Activated T-cell treated with anti-CD3 and anti-CD28 coated beads for 1 hour (primary cell): ENCODE measurements around the gene FTCD.
"Not testable (repeated sequence)": the region's sequence is repeated elsewhere in the genome, so short reads cannot be mapped to it uniquely, and the experiment has no call there.

Experiments used
- DNase-seq: peaks from one replicate; pipeline ENCODE4 v3.0.0-alpha.2; 2020; ENCODE audit warnings: low read depth

FTCD gene

DNA sequence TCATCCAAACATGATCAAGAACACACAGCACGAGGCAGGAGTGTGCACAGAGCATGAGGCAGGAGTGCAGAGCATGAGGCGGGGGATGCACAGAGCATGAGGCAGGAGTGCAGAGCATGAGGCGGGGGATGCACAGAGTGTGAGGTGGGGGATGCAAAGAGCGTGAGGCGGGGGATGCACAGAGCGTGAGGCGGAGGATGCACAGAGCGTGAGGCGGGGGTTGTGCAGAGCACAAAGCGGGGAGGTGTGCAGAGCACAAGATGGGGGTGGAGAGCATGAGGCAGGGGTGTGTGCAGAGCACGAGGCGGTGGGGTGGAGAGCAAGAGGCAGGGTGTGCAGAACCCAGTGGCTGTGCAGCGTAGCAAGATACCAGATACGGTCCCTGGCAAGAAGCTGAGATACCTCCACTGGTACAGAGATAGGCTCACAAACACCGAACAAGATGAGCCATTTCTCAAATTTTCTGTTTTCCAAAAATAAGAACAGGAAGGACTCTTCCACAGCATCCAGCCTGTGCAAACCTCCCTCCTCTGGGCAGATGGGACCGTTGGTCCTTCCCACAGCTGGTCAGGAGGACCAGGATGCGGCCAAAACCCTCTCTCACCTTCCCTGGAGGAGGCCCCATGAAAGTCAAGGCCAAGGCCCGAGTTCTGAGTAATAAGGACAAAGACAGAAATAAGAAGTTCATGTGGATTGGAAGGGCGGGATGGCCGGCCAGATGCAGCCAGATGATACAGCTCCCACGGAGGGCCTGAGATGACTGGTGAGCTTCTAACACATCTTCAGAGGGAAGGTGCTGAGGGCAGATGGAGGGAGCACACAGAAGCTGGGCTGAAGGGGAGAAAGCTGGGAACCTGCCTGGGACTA is 16.9 kb upstream of the FTCD start:
- no peak for DNase-seq

DNA sequence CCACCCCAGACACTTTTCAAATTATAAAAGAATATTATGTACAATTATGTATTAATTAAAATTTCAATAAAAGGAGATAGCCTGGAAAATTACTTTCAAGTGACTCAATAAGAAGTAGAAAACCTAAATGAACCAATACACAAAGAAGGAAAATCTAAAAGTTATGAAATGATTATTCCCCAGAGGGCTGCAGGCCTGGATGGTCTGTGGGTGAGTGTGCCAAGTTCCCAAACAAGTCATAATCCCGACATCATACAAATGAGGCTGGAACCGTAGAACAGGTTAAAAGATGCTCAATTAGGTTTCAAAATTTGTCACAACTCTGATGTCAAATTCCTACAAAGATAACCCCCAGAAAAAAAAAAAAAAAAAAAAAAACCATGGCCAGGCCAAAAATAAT is 16.2 kb upstream of the FTCD start:
- no peak for DNase-seq

DNA sequence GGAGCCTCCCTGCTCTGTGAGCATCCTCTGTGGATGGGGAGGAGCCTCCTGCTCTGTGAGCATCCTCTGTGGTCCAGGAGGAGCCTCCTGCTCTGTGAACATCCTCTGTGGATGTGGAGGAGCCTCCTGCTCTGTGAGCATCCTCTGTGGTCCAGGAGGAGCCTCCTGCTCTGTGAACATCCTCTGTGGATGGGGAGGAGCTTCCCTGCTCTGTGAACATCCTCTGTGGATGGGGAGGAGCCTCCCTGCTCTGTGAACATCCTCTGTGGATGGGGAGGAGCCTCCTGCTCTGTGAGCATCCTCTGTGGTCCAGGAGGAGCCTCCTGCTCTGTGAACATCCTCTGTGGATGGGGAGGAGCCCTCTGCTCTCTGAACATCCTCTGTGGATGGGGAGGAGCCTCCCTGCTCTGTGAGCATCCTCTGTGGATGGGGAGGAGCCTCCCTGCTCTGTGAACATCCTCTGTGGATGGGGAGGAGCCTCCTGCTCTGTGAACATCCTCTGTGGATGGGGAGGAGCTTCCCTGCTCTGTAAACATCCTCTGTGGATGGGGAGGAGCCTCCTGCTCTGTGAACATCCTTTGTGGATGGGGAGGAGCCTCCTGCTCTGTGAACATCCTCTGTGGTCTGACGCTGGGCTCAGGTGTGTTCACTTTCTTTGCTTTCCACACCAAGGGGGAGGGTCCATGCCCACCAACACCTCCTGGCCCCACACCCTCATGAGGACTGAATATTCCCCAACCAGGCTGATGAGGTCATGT is 15.2 kb upstream of the FTCD start:
- DNase-seq: not testable (repeated sequence)

DNA sequence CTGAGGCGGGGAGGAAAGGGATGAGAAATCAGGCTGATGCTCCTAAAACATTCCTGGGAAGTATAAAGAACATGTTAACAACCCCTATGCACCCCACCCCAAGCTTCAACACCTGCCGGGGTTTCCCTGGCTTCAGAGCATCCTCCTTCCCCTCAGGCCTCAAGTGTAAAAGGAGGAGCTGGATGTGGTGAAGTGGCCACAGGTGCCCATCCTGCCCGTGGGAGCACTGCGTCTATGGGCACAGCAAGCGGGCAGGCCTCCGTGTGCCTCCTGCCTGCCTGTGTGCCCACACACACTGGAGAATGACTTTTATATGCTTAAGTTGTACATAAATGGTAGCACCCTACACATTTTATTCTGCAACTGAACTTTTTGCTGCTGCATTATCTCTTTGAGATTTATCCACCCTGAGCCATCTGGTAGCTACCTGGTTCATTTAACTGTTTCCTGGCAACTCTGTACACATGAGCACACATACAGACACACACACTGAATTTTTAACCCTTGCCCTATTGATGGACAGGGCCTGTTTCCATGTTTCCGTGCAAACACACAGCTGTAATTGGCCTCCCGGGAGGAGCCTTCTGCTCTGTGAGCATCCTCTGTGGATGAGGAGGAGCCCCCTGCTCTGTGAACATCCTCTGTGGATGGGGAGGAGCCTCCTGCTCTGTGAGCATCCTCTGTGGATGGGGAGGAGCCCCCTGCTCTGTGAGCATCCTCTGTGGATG is 13.4 kb upstream of the FTCD start:
- no peak for DNase-seq

DNA sequence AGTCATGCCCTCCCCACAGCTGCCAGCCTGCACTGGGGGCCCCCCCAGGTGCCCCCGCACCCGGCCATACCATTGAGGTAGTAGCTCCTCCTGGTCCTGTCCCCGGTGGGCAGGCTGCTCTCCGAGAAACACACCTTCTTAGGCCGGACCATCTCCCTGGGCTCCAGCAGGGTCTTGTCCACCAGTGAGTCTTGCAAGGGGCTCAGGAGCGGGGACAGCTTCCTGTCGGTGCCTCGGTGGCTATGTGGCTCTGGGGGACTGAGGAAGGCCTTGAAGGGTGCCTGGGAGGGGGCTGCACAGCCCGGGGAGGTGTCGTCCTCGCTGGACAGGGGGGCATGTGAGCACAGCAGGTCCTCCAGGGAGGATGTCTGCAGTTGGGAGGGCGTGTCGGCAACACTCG is 12.9 kb upstream of the FTCD start:
- DNase-seq: no peak

DNA sequence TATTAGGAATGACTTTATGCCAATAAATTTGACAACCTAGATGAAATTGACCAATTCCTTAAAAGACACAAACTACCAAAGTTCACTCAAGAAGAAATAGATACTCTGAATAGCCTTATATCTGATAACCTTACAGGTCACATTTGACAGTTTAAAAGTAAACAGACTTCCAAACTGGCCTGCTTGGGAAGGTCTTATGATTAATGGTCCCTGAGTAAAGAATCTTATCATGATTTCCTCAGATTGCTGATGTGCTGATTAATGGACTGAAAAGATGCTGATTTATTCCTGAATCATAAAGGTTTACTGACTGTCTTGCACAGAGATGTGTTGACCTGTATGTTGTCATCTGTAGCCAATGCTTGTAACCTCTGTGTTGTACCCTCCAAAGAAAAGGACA is 9.7 kb upstream of the FTCD start:
- no peak for DNase-seq

DNA sequence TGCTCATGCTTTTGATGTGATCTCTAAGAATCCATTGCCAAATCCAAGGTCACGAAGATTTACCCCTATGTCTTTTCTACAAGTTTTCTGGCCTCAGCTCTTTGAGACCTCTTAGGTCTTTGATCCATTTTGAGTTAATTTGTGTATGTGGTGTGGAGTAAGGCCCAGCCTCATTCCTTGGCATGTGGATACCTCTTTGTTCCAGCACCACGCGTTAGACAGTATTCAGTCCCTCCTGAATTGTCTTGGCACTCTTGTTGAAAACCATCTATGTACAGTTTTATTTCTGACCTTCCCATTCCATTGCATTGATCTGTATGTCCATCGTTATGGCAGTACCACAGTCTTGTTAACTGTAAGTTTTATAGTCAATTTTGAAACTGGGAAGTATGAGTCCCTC is 8.0 kb upstream of the FTCD start:
- DNase-seq: no peak

DNA sequence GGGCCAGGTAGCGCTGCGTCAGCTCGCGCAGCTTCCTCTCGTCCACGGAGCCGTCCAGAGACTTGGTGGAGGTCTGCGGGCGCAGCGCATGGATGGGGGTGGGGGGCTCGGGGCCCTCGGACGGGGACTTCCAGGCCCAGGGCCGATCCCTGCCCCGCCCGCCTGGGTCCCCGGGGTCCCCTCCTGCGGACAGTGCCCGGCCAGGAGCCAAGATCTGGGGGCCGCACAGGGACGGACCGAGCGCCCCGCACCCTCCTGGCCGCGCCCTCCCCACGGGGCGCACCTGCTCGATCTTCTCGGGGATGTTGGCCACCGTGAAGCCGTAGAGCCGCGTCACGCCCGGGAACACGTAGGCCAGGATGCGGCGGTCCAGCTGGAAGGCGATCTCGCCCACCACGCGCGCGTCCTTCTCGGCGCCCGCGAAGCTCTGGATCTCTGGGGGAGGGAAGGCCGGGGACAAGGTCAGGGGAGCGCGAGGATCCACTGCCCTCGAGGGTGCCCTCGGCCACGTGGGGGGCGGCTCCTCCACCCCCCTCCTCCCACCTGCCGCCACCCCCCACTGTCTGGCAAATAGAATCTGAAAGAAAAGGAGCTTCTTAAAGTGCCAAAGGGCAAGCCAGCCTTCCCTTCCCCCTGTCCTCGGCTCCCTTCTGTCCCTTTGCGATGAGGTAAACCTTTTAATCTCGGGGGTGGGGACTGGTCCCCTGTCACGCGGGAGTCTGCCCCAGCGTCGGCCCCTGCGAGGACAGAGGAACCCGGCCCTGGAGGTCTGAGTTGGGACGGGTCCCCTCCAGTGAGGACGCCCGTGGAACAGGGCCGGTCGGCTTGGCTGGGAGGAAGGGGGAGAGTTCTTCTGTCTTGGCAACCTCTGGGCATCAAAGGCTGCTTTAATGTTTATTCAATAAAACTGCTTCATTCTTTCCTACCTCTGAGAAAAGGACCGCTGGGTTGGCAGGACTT is 6.5 kb upstream of the FTCD start:
- no peak for DNase-seq

DNA sequence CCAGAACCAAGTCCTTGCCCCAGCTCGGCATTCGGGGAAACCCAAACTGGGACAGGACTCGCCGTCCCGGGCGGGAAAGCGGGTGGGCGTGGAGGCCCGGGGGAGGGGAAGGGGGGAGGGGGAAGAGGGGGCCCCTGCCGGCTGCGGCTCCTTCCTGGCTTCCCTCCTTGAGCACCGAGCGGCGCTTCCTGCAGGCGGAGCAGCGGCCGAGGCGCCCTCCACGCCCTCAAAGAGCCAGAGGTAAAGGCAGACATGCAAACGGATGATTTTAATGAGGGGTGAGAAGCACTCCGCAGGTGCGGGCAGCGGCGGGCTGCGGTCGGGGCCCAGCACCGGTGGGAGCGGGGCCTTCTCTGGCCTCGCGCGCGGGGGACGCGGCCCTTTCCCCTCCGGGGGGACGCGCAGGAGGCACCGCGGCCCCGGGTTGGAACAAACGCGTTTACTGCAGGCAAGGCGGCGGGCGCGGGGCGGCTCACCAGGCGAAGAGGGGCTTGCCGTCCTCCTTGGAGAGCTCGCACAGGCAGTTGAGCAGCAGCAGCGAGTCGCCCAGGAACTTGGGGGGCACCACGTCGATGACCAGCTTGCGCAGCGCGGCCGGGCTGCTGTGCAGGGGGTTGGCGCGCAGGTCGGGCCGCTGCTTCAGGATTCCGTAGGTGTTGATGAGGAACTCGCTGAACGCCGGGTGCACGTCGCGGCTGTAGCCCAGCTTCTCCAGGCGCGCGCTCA is 5.7 kb upstream of the FTCD start:
- DNase-seq: no peak

DNA sequence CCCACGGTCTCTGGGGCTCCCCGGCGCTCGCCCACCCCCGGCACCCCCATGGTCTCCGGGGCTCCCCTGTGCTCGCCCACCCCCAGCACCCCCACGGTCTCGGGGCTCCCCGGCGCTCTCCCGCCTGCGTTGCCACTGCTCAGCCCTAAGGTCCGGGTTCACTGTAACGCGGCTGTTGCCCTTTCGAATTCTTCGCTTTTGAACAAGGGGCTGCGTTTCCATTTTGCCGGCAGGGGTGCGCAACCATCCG is 5.2 kb upstream of the FTCD start:
- no peak for DNase-seq

DNA sequence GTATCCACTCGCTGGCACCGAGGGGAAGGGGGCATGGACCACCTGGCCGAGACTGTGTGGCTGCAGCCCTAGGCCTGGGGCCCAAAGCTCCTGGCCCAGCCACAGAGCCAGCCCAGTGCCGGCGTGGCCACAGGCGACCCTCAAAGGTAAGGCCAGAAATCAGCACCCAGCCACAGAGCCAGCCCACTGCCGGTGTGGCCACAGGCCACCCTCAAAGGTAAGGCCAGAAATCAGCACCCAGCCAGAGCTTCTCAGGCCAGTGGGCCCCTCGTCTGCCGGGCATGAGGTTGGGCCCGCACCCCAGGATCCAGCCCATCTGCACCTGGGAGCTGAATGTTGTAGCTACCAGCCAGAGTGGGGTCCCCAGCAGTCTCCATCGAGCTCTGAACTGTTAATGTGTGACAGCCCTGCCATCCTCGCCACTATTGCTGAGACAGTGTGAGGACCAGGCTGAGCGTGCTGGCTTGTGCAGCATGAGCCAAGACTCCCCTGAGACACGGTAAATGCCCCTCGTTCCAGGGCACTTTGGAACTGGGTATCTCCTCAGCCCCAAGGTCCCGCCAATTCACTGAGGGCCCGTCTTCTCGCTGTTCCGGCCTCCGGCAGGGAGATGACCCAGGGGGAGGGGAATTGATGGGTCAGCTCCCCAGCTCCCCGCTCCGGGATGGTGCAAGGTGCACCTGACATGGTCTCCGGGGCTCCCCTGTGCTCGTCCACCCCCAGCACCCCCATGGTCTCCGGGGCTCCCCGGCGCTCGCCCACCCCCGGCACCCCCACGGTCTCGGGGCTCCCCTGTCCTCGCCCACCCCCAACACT is 4.7 kb upstream of the FTCD start:
- no peak for DNase-seq

DNA sequence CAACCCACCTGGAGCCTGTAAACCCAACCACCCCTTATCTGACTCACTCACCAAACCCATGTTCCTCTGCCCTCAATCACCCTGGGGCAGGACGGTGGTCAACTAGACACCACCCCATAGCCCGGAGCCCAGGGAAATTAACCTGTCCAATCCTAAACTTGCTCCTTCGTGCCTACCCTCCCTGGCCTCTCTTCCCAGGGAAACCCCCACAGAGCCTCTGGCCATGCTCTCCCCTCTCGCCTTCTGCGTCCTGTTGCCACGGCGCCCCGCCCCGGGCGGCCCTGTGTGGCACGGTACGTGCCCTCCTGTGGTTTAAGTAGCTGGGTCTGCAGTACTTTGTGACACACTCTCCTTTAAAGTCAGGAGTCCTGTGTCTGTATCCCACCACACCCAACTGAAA is 4.0 kb upstream of the FTCD start:
- DNase-seq: no peak

DNA sequence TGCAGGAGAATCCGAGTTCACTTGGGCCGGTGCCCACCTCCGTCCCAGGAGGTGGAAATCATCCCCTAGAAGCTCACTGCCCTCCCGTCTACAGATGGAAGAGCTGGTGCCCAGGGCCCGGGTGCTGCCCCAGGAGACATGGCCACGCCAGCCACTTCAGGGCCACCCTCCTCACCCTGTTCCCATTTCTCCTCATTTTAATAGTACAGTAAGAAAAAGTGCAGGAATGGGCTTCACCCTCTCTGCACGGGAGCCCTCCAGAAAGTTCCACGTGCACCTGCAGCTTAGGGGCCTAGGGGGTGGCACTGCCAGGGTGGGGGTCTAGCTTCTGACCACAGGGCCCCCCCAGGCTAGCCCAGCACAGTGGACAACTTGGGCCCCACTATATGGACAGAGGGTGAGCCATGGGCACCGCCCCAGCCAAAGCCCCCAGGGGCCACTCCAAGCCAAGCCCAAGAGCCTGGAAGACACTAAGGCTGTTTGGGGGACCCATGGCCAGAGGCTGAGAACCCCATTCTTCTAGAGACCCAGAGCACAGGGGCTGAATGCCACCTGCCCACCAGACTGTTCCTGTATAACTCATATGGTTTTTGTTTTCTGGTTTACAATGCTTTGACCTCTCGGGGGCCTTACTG is 3.4 kb upstream of the FTCD start:
- DNase-seq: no peak

DNA sequence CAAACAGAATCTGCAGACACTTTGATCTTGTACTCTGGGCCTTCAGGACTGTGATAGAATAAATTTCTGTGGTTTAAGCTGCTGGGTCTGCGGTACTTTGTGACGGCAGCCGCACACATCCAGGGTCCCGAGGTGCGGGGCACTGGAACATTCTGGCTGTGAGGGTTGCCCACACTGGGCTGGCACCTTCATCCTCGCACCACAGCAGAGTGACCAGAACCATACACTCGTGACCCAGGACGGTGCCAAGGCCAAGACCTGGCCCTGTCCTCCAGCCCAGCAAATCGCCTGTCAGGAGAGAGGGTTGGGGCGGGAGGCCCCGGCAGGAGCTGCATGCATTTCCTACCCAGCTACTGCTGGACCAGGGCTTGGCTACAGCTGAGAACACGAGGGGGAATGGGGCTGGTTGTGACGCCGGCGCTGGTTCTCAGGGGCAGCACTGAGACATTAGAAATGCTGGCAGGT is 2.6 kb upstream of the FTCD start:
- no peak for DNase-seq

DNA sequence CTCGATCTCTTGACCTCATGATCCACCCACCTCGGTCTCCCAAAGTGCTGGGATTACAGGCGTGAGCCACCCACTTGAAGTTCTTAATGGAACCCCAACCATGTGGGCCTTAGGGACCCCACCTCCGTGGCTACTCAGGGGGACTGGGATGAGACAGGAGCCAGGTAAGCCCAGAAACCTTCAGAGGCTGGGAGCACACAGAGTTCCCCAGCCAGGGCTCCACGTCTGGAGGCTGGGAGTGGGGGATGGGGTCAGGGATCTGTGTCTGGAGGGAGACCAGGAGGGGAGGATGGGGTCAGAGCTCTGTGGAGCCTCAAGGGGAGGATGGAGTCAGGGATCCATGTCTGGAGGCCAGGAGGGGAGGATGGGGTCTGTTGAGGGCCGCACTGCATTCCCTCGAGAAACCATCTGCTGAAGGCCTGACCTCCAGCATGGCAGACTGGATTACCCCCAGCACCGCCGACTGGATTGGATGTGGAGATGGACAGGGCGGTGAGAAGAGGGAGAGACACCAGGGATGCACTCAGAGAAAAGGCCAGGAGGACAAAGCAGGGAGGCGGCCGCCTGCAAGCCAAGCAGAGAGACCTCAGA is 2.1 kb upstream of the FTCD start:
- DNase-seq: no peak

DNA sequence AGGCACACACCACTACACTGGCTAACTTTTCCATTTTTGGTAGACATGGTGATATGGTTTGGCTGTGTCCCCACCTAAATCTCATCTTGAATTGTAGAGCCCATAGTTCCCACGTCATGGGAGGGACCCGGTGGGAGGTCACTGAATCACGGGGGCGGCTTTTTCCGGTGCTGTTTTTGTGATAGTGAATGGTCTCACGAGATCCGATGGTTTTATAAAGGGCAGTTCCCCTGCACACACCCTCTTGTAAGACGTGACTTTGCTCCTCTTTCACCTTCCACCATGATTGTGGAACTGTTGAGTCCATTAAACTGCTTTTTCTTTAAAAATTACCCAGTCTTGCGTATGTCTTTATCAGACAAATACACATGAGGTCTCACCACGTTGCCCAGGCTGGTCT is 1.3 kb upstream of the FTCD start:
- no peak for DNase-seq

DNA sequence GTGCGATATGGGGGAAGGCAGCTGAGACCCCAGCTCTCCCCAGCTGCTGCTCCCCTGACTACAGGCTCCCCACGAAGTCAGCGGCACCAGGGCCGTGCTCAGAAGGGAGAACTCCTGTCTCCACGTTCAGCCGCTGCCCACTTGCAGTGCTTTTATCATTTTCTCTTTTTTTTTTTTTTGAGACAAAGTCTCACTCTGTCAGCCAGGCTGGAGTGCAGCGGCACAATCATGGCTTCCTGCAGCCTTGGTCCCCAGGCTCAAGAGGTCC is 933 bp upstream of the FTCD start:
- DNase-seq: no peak

DNA sequence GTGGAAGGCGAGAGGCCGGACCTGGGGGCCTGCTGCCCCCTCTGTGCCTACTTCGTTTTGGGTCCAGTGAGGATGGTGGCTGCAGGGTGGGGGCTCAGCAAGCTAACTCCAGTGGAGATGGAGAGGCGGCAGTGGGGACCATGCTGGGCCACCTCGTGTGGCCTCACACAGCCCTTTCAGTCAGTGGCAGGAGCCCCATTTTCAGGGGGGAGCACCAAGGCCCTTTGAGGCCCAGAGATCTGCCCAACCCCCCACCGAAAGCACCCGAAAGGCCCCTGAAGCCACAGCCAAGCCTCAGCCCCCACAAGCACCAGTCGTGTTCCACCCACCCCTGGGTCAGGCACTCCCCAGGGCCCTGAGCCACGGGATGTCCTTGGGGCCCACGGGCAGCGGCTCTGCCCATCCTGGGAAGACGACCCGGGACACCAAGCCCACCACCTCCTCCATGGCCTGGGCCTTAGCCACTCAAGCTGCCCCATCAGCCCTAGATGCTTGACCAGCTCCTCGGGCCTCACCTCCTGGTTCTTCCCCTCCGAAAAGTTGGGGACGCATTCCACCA is 345 bp downstream of the FTCD start:
- DNase-seq: no peak

DNA sequence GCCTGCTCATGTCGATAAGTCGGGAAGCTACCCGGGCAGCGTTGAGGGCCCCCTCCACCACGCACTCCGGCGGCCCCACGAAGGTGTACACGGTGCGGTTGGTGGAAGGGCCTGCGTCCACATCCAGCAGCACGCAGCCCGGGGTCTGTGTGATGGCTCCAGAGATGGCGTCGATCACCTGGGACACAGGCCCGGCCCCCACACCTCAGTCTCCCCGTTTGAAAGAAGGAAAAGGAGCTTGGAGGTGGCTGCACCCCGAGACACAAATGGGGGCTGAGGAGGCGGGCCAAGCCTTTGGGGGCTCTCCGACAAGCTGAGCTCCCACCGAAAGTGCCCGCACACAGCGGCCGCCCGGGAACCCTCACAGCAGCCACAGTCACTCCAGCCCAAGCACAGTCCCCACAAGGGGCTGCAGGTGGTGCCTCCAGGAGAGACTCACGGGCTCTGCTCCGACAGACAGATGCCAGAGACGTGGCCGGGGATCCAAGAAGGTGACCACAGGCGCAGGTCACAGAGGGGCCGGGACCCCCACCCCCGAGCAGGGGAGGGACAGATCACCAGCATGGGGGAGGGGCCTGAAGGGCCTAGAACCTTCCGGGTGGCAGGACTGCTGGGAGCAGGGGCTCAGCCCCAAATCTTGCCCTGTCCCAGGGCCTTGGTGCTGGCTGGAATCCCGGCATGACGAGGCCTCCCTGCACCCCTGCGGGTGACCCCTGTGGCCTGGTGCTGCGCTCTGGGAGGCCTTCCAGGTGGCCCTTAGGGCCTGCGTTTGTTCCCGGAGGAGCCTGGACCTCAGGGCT is 1.0 kb downstream of the FTCD start:
- no peak for DNase-seq
